ENCODE data around the gene NPHP4. TPM values are rescaled to one million over a fixed set of nuclear protein-coding genes. Genes with fewer than 3 reads are reported as not detected.
A peak's percentile ranks its signal among the peaks of the same experiment; 100 is the strongest.
"Not testable (repeated sequence)": the region's sequence is repeated elsewhere in the genome, so short reads cannot be mapped to it uniquely, and the experiment has no call there.

Gene NPHP4
- total RNA-seq, 1 experiment from 2014 or later, result 5.3 TPM

GRCh38 chr1:5934058-5934884, 58.0 kb downstream of the NPHP4 start:
- no peak for DNase-seq (ENCODE audit: low read depth)

DNA sequence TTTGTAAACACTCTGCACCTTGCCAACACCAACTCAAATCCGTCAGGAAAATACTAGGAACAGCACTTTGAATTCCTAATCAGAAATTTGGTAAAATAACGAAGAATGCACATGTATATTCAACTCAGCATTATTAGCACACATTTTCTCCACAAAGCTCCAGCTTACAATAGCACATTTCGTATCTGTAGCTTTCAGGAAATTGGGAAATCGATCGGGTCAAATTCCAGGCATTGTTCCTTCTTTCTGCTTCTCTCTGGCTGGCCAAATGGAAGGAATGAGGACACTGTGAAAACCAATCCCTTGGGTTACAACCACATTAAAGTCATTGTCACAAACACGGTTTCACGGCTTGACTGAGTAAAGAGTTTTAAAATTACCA, 58.6 kb downstream of the NPHP4 start:
- no peak for DNase-seq (ENCODE audit: low read depth)

GRCh38 chr1:5933050-5933449, 59.2 kb downstream of the NPHP4 start:
- DNase-seq (ENCODE audit: low read depth), result no peak

DNA sequence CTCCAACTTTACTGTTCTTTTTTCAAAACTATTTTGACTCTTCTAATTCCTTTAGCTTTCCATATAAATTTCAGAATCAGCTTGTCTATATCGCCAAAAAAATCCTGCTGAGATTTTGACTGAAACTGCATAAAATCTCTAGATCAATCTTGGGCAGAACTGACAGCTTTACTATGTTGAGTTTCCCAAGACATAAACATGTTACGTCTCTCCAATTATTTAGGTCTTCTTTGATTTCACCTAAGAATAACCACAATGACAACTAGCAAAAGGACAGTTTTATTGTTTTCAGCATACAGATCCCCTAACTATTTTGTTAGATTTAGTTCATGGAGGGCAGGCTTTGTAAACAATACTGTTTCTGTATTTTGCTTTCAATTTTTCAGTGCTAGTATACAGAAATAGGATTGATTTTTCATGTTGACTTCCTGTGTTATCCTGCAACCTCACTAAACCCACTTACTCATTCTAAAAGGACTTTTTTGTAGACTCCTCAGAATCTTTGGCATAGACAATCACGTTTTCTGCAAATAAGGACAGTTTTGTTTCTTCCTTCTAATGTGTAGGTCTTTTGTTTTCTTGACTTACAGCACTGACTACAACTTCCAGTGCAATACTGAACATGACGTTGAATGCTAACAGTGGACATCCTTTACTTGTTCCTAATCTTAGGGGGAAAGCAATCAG, 63.4 kb downstream of the NPHP4 start:
- no peak for DNase-seq (ENCODE audit: low read depth)

GRCh38 chr1:5927506-5928370, 64.5 kb downstream of the NPHP4 start:
- no peak for DNase-seq (ENCODE audit: low read depth)

- no peak for DNase-seq (ENCODE audit: low read depth)
Measured at GRCh38 chr1:5926686-5927435, 65.4 kb downstream of the NPHP4 start.

GRCh38 chr1:5922700-5923330, 69.4 kb downstream of the NPHP4 start:
- DNase-seq (ENCODE audit: low read depth), result not testable (repeated sequence)

GRCh38 chr1:5921671-5922070, 70.6 kb downstream of the NPHP4 start:
- DNase-seq (ENCODE audit: low read depth), result no peak

GRCh38 chr1:5921129-5921528, 71.1 kb downstream of the NPHP4 start:
- no peak for DNase-seq (ENCODE audit: low read depth)

- no peak for DNase-seq (ENCODE audit: low read depth)
Measured at GRCh38 chr1:5920201-5920600, 72.0 kb downstream of the NPHP4 start.

DNA sequence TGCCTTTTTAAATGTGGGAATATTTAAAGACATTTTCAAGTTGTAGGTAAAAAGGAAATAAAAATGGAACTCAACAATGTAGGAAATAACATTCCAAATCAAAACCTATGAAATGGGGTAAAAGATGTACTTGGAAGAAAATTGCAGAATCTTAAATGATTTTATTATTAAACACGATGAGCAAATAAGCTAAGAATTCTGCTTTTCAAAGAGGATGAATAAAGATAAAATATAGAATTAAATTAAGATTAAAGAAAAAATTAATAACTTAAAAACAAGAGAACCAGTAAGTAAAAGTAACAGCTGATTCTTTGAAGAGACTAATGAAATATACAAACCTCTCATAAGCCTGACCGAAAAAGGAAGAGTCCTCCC, 74.0 kb downstream of the NPHP4 start:
- no peak for DNase-seq (ENCODE audit: low read depth)

- DNase-seq (ENCODE audit: low read depth), result peak; percentile 50
Measured at GRCh38 chr1:5917591-5918274, 74.5 kb downstream of the NPHP4 start.

- DNase-seq (ENCODE audit: low read depth), result no peak
Measured at GRCh38 chr1:5917281-5917590, 75.0 kb downstream of the NPHP4 start.

- no peak for DNase-seq (ENCODE audit: low read depth)
Measured at GRCh38 chr1:5916572-5917280, 75.5 kb downstream of the NPHP4 start.

DNA sequence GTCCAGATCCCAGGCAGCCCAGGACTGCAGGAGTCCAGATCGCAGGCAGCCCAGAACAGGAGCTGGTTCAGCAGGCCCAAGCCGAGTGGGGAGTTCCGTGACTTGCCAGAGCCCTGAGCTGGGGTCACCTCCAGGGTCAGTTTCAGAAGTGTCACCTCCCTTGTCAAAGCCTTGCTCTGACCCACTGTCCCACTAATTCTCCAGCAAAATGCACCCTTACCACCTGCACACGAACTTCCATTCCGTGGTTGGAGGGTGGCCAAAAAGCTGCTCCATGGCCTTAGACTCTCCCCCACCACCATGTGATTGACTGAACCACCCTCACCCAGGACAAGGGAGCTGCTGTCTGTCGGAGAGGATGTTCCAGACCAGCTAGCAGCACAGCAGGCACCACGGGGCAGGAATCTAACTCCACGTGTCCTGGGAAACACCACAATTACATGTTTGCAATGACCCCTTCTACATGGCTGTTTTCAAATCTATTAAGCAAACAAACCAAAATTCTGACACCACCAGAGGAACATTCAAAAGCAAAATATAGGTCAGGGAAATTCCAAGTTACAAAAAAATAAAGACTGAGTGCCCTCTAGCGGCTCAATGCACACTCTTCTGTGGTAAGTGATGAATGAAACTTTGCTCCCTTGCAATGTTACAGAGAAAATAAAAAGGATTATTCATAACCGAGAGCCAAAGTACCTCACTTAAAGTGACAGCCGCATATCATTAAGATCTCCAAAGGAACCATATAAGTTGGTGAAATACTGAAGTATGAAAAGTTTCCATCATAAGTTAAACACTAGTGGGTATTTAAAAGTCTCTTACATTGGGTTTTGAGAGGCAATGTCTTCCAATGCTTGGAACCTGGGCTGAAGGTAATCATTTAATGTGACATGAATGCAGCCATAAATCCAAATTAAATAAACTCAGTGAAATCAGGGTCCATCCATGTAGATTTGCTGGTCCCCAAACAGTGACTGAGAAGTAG, 76.3 kb downstream of the NPHP4 start:
- peak; percentile 43 for DNase-seq (ENCODE audit: low read depth)

DNA sequence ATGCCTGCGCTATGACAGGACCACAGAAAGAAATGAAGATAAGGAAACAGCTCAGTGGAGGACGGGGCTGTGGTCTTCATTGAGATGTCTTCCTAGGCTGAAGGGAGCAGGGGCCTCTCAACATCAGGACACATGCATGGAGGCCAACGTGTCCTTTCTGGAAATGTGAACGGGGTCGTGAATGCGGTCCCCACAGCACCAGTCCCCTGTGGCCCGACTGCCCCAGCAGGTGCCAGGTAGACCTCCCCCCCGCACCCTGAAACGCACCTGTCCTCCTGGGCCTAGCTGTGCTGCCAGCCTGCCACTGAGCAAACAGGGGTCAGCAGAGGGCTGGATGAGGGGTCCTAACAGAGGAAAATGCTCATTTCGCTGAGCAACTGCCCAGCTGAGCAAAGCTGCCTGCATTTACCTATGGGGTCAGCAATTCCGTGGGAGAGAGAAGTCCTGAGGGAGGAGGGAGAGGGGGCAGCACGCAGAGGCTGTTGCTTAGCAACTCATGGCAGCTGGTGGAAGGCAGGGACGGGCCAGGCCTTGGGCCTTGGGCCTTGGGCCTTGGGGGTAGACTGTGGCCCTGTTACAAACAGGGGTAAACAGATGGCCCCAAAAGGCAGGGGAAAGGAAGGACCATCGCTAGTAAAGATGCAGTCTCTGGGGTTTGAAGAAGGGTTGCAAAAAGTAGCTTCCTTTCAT, 77.4 kb downstream of the NPHP4 start:
- no peak for DNase-seq (ENCODE audit: low read depth)

- no peak for DNase-seq (ENCODE audit: low read depth)
Measured at GRCh38 chr1:5913876-5914275, 78.3 kb downstream of the NPHP4 start.
